GM12878 (cell line): ENCODE measurements around the gene ACSF3.

Experiments
- POLR2A ChIP-seq: IDR thresholded peaks from 2 replicates; pipeline ENCODE4 v1.6.1; 2011; ENCODE audit warnings: low read depth, mild to moderate bottlenecking, low read length
- YY1 ChIP-seq: IDR thresholded peaks from 2 replicates; pipeline ENCODE4 v1.6.1; 2011; ENCODE audit warnings: low read depth, mild to moderate bottlenecking, low read length
- ZBTB40 ChIP-seq: fragments of 450-650 bp; IDR thresholded peaks from 2 replicates; pipeline ENCODE4 v1.6.1; 2016; ENCODE audit warnings: mild to moderate bottlenecking, moderate library complexity, borderline replicate concordance
- TF ChIP-seq, protein P1 (sequence below), 3 experiments: IDR thresholded peaks in 2 of 3; conservative IDR thresholded peaks in 1 of 3; 2 replicates each; pipeline ENCODE4 v1.5.1; 2011; ENCODE audit warnings: low read depth in 3 of 3, low read length in 3 of 3, mild to moderate bottlenecking in 3 of 3, control low read depth in 2 of 3, moderate library complexity in 2 of 3, inconsistent platforms in 1 of 3, mixed read lengths in 1 of 3; ENCODE audit not compliant: control insufficient read depth in 2 of 3, insufficient read depth in 1 of 3; ENCODE audit errors: extremely low read depth in 1 of 3

- TF ChIP-seq YY1 (no peak), POLR2A (peak; percentile 32; the same call in 1 of the 2 replicates), ZBTB40 (no peak)
- TF ChIP-seq, protein P1, sequence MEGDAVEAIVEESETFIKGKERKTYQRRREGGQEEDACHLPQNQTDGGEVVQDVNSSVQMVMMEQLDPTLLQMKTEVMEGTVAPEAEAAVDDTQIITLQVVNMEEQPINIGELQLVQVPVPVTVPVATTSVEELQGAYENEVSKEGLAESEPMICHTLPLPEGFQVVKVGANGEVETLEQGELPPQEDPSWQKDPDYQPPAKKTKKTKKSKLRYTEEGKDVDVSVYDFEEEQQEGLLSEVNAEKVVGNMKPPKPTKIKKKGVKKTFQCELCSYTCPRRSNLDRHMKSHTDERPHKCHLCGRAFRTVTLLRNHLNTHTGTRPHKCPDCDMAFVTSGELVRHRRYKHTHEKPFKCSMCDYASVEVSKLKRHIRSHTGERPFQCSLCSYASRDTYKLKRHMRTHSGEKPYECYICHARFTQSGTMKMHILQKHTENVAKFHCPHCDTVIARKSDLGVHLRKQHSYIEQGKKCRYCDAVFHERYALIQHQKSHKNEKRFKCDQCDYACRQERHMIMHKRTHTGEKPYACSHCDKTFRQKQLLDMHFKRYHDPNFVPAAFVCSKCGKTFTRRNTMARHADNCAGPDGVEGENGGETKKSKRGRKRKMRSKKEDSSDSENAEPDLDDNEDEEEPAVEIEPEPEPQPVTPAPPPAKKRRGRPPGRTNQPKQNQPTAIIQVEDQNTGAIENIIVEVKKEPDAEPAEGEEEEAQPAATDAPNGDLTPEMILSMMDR (IDR thresholded peaks at IDR 0.05 in 2 of 3, conservative IDR thresholded peaks at IDR 0.05 in 1 of 3; ENCODE audit: control insufficient read depth in 2 of 3, extremely low read depth in 1 of 3, insufficient read depth in 1 of 3, low read depth in 3 of 3, low read length in 3 of 3): no peak
Observed at GRCh38 chr16:89104930-89105571, 11.4 kb downstream of the ACSF3 start.
